ENCODE results near the gene CTNNA1. TPM values are rescaled to one million over a fixed set of nuclear protein-coding genes. Genes with fewer than 3 reads are reported as not detected.
A peak's percentile ranks its signal among the peaks of the same experiment; 100 is the strongest.

CTNNA1 gene
- total and polyA plus RNA-seq, 2 of the 8 experiments (the other 6 are each of a cell fraction or from before 2014, with no cell fraction given) = 115 to 349 TPM

DNA sequence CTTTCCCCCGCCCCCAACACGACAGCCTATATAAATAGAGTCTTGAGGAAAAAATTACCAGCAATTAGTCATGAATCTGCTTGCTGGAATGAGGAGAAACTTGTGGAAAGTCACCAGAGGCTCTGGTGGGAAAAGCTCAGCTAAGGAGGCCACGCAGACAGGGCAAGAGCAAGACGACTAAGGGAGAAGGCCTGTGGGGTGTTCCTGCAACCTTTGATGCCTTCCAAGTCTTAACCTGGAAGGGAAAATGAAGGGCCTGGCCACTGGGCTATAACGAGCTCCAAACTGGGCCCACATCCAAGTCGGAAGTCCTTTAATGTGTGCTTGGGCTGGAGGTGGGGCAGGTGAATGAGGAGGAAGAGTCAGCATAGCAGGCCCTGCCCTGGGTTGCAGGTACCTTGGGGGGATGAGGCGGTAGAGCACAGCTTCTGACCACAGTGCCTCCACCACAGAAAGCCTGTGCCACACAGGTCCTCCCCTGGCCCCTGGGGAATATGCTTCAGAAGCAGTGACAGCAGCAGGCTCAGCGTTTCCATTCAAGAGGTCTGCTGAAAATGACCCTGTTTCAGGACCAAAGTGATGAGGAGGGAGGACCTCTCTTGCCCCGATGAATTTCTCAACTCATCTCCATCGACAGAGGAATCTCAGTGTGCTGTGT is 214.7 kb downstream of the CTNNA1 start:
- Histone ChIP-seq H3K9ac (replicated peaks in 1 of 4; ENCODE audit: extremely low read depth in 1 of 4, low read depth in 3 of 4, low read length in 3 of 4) (no peak overlapping the region), H3K4me1 (replicated peaks in 1 of 4; ENCODE audit: control insufficient read depth in 3 of 4, insufficient read depth in 4 of 4, low read length in 3 of 4) (peaks cover 0 to 14% (median 6%) of the 10 kb centered on the region in 4 experiments), H3K23me2 (ENCODE audit: low read depth, low read length) (no peaks in the 10 kb centered on the region), H3K23ac (ENCODE audit: insufficient read length) (no peak overlapping the region), H3K4me3 (ENCODE audit: extremely low read depth in 1 of 4, insufficient read depth in 2 of 4, low read depth in 3 of 4, low read length in 4 of 4) (no peak overlapping the region), H2BK12ac (ENCODE audit: low read depth, low read length) (no peak overlapping the region), H2AK5ac (ENCODE audit: low read depth, low read length) (no peak overlapping the region), H4K20me1 (replicated peaks in 1 of 2; ENCODE audit: control insufficient read depth in 1 of 2, insufficient read depth in 2 of 2, low read length in 2 of 2) (no peaks in the 10 kb centered on the region), H3K18ac (ENCODE audit: extremely low read depth, low read length) (no peak overlapping the region), H4K8ac (ENCODE audit: extremely low read depth, insufficient read depth, low read length) (no peak overlapping the region), H3K27me3 (replicated peaks in 1 of 4; ENCODE audit: control insufficient read depth in 3 of 4, extremely low read depth in 1 of 4, insufficient read depth in 3 of 4, low read length in 3 of 4) (no peaks in the 10 kb centered on the region; a peak in 2 of 7 replicates), H3K4ac (replicated peaks; ENCODE audit: insufficient read length, low read depth, low read length) (no peak overlapping the region), H3K56ac (replicated peaks; ENCODE audit: insufficient read length, low read depth, low read length) (no peak overlapping the region), H4K91ac (replicated peaks; ENCODE audit: insufficient read length, low read length) (peak overlapping the region; percentile 17), H3K36me3 (ENCODE audit: control insufficient read depth in 2 of 4, insufficient read depth in 4 of 4, low read length in 3 of 4) (no peaks in the 10 kb centered on the region), H2BK120ac (replicated peaks; ENCODE audit: low read depth, low read length) (no peak overlapping the region), H2AFZ (ENCODE audit: low read length) (no peak overlapping the region), H2BK20ac (ENCODE audit: low read length) (no peak overlapping the region), H2BK15ac (ENCODE audit: low read length) (no peak overlapping the region), H4K5ac (ENCODE audit: insufficient read length, low read depth, low read length) (no peak overlapping the region), H3K4me2 (ENCODE audit: insufficient read depth in 1 of 2, low read depth in 2 of 2, low read length in 2 of 2) (no peak overlapping the region), H3K79me1 (ENCODE audit: low read depth, low read length) (no peaks in the 10 kb centered on the region), H2BK5ac (ENCODE audit: low read depth, low read length) (no peak overlapping the region), H3K14ac (ENCODE audit: insufficient read length) (no peak overlapping the region), H3K27ac (ENCODE audit: low read depth, low read length) (no peak overlapping the region), H3K79me2 (ENCODE audit: control insufficient read depth in 1 of 2, insufficient read depth in 2 of 2, low read length in 2 of 2) (no peaks in the 10 kb centered on the region), H3K9me3 (ENCODE audit: insufficient read depth in 2 of 2, low read depth in 1 of 2, low read length in 1 of 2) (no peaks in the 10 kb centered on the region)
- FAIRE-seq (no peak), DNase-seq (ENCODE audit: low read depth in 1 of 2, low spot score in 2 of 2) (no peak)
- POLR2A ChIA-PET (ENCODE audit: partially characterized antibody) = no interaction called here
- no peak for TF ChIP-seq KDM4A (IDR thresholded peaks at IDR 0.05; ENCODE audit: low read depth, low read length, severe bottlenecking)
- TF ChIP-seq TAF1 (IDR thresholded peaks at IDR 0.05; ENCODE audit: low read depth, low read length) = no peak
- no peak for TF ChIP-seq CHD2 (IDR thresholded peaks at IDR 0.05; ENCODE audit: low read length)
- no peak for TF ChIP-seq JUND (IDR thresholded peaks at IDR 0.05; ENCODE audit: low read length)
- CTCF ChIA-PET (ENCODE audit: partially characterized antibody) = interaction anchor here (0.6 to 1.9 kb wide), 6 partner anchors 9 to 358 kb away, joined by 3 to 5 read pairs (median 4); no protein-coding TSS in a partner anchor
- WGBS, 2 experiments (ENCODE audit: extremely low coverage in 1 of 2, insufficient coverage in 1 of 2, insufficient read length in 1 of 2, insufficient replicate concordance in 2 of 2, low coverage in 1 of 2, low lambda C conversion rate in 2 of 2, missing lambda C conversion rate in 1 of 2) = 82% methylated on average over 10 of the region's 10 CpGs; no CpG with 5 or more reads in 1 of the 2 experiments
